Measurements from ENCODE around the gene HSP90B1. TPM values are rescaled to one million over a fixed set of nuclear protein-coding genes. Genes with fewer than 3 reads are reported as not detected.
A peak's percentile ranks its signal among the peaks of the same experiment; 100 is the strongest.

HSP90B1 gene
- total and polyA plus RNA-seq, 2 of the 13 experiments (the other 11 are each of a cell fraction or from before 2014, with no cell fraction given), result 800 to 954 TPM

GRCh38 chr12:103930034-103930786 is at the start of gene HSP90B1 (continued):
- TF ChIP-seq GPBP1L1 (CRISPR knock-in tag; IDR thresholded peaks at IDR 0.05) (no peak), KLF9 (CRISPR knock-in tag; IDR thresholded peaks at IDR 0.05; ENCODE audit: low read depth) (peak; percentile 66; the same call in 1 of the 2 replicates), SATB2 (CRISPR knock-in tag; IDR thresholded peaks at IDR 0.05) (no peak), ZNF652 (CRISPR knock-in tag; IDR thresholded peaks at IDR 0.05; ENCODE audit: borderline replicate concordance, low read depth) (no peak; the same call in 1 of the 2 replicates), JARID2 (CRISPR knock-in tag; IDR thresholded peaks at IDR 0.05; ENCODE audit: insufficient replicate concordance) (no peak), NFYB (CRISPR knock-in tag; IDR thresholded peaks at IDR 0.05) (peak; percentile 97), ZNF704 (CRISPR knock-in tag; IDR thresholded peaks at IDR 0.05; ENCODE audit: borderline replicate concordance) (peak; percentile 76; the same call in 1 of the 2 replicates), ZSCAN21 (CRISPR knock-in tag; IDR thresholded peaks at IDR 0.05; ENCODE audit: borderline replicate concordance) (peak; percentile 62; the same call in 1 of the 2 replicates), ZNF672 (CRISPR knock-in tag; IDR thresholded peaks at IDR 0.05) (peak; percentile 44; the same call in 1 of the 2 replicates), HMGA1 (CRISPR knock-in tag; conservative IDR thresholded peaks at IDR 0.05) (no peak), SP140L (CRISPR knock-in tag; IDR thresholded peaks at IDR 0.05; ENCODE audit: borderline replicate concordance) (no peak), HNRNPUL1 (IDR thresholded peaks at IDR 0.05; ENCODE audit: low read depth, low read length) (no peak), SAFB2 (CRISPR knock-in tag; IDR thresholded peaks at IDR 0.05; ENCODE audit: borderline replicate concordance, low read depth) (peak; percentile 85), ISX (CRISPR knock-in tag; conservative IDR thresholded peaks at IDR 0.05) (peak; percentile 77; the same call in 1 of the 2 replicates), ZNF446 (CRISPR knock-in tag; IDR thresholded peaks at IDR 0.05) (peak; percentile 71; the same call in 1 of the 2 replicates), REXO4 (CRISPR knock-in tag; IDR thresholded peaks at IDR 0.05; ENCODE audit: borderline replicate concordance) (peak; percentile 56; the same call in 1 of the 2 replicates), ZNF333 (CRISPR knock-in tag; IDR thresholded peaks at IDR 0.05; ENCODE audit: borderline replicate concordance) (no peak), ZNF337 (CRISPR knock-in tag; IDR thresholded peaks at IDR 0.05; ENCODE audit: borderline replicate concordance, low read depth) (0 out of 2 replicates have a peak, but pooled peaks have one; percentile 5), TFDP2 (CRISPR knock-in tag; IDR thresholded peaks at IDR 0.05) (peak; percentile 86), ZBTB49 (CRISPR knock-in tag; IDR thresholded peaks at IDR 0.05; ENCODE audit: borderline replicate concordance) (no peak), NBN (conservative IDR thresholded peaks at IDR 0.05) (no peak), IKZF4 (CRISPR knock-in tag; IDR thresholded peaks at IDR 0.05; ENCODE audit: borderline replicate concordance, low read depth, not compliant biosample characterization) (peak; percentile 84)
